A549 treated with dexamethasone at 1 μM for 4 hours (cell line): ENCODE measurements around the gene PLK5. TPM values are rescaled to one million over a fixed set of nuclear protein-coding genes. Genes with fewer than 3 reads are reported as not detected.

Source experiments
- total RNA-seq: library from RNA; stranded (reverse); fragments of 200-300 nt; extraction: Qiagen RNA extraction; gene quantifications from 5 replicates; pipeline ENCODE4 v1.2.3, GENCODE V29; 2022

PLK5 gene, protein sequence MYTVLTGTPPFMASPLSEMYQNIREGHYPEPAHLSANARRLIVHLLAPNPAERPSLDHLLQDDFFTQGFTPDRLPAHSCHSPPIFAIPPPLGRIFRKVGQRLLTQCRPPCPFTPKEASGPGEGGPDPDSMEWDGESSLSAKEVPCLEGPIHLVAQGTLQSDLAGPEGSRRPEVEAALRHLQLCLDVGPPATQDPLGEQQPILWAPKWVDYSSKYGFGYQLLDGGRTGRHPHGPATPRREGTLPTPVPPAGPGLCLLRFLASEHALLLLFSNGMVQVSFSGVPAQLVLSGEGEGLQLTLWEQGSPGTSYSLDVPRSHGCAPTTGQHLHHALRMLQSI
- not detected in 5 replicates for total RNA-seq

DNA sequence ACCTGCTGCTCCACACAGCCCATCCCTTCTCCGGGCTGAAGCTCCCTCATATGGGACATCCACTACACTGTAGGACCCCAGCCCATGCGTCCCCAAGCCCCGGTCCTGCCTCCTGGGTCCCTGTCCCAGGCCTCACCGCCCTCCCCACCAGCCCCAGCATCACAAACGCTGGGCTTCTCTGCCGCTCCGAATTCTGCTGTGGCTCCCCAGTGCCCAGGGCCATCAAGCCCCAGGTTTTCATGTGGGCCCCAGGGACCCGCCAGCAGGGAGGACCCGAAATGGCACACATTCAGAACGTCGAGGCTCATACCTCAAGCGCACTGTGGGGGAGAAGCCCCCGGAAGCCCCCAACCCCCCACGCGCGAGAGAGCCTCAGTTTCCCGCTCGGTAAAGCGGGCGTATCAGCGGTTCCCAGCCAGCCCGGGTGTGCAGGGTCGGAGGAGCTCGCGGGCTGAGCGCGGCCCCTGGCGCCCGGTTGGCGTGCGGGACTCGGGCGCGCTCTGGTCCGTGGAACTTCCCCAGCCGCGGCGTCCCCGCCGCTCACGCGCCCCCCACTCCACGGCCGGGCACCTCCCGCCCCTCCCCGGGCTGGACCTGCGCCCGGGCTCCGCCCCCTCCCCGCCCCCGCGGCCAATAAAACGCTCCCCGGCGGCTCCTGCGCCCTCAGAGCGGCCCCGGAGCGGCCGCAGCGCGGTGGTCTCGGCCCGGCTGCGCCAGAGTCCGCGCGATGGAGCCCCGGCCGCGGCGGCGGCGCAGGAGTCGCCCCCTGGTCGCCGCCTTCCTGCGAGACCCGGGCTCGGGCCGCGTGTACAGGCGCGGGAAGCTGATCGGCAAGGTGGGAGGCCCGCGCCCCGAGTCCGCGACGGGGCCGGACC is at the start of gene PLK5:
Gene PLK5 (plus strand): TSS at position 666 of the 875 bp plus-strand sequence. CDS start 2,920 bp downstream, outside the sequence.

DNA sequence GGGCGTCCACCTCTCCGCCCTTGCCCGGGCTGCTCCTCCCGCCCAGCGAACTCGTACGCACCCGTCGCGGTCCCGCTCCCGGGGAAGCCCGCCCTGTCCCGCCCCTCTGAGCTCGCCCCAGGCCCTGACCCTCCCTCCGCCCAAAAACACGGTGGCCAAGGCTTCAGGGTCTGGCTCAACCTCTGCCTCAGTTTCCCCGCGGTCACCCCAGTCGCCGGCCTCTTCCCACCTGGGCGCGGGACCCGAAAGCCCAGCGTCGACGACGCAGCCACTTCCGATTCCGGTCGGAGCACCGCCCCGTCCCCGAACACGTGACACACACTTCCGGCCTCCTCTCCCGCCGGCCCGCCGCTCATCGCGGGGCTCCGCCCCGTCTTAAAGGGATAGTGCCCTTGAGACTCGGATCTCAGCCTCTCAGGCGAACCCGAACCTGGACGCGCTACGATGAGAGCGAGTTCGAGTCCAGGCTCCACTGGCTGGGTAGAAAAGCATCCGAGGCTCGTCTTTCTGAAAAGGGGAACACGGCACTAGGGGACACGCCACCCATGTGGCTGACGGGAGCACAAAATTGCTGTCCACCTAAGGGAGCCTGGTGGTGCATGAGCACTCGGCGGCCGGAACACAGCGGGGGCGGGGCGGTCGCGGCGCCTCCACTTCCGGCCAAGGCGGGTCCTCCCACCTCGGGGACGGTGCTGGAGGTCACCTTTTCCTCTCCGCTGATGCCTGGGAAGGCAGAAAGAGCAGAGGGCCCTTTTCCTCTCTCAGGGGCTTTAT is 44.8 kb upstream of the PLK5 start, which contains the start of gene C19orf25:
Gene C19orf25 (minus strand): TSS at position 282 of the 774 bp plus-strand sequence. CDS start 312 bp downstream, outside the sequence.

DNA sequence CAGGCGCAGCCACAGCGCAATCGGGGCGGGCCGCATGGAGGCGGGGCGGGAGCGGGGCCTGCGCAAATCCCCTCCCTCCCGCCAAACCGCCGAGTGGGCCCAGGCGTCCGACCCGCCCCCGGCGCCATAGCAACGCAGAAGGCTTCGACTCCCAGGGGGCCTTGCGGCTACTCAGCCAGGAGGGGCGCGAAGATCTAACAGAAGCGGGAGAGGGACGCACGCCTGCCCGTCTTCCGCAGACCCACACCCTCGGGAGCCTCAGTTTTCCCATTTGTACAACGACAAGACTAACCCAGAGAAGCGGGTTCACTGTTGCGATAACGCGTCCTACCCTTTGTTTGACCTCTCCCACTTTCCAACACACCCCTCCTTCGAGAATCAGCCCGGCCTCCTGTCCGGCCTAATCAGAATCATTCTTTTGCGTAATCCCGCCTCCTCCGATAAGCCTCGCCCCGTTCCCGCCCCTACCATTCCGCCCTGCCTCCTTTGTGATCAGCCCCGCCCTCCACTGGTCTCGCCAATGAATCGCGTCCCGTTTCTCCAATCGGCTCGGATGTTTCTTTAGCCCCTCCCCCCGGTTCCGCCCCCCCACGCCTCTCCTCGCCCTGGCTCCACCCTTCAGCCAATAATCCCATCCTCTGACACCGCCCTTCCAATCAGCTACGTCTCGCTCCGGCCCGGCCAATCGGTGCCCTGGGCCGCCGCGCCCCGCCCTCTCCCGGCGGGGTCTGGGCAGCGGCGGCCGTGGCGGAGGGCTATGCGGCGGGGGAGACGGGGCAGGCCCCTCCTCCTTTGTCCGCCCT is 33.4 kb upstream of the PLK5 start, which contains the start of gene PCSK4:
Gene PCSK4 (minus strand): TSS at position 40 of the 803 bp plus-strand sequence. CDS start 4 bp downstream, at position 36.

DNA sequence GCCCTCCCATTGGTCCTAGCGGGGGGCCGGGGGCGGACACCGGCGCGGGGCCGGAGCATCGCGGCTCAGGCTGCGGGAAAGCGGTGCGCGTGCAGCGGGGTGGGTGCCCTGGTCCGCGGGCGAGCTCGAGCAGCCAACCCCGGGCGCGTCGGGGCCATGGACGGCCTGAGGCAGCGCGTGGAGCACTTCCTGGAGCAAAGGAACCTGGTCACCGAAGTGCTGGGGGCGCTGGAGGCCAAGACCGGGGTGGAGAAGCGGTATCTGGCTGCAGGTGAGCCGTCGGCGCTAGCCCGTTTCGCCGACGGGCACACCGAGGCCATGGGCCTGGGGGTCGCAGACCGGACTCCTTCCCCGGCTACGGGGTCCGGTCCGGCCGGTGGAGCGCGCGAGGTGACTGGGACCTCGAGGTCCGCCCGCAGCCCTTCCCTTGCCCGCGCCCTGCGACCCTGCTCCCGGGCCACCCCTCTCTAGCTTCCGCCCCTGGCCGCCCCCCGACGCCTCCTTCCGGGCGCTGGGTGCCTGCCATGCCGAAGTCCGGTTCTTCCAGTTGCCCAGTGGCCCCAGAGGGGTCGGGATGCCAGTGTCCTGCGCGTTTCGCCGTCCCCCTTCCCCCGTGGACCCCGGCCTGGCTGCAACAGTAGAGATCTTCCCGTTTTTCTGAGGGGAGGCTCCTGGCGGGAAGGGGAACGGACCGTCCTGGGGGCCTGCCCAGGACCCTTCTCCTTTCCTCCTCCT is 32.6 kb upstream of the PLK5 start, which contains the start of gene REEP6:
Gene REEP6 (plus strand): TSS at position 68 of the 735 bp plus-strand sequence. CDS start 89 bp downstream, at position 157.

DNA sequence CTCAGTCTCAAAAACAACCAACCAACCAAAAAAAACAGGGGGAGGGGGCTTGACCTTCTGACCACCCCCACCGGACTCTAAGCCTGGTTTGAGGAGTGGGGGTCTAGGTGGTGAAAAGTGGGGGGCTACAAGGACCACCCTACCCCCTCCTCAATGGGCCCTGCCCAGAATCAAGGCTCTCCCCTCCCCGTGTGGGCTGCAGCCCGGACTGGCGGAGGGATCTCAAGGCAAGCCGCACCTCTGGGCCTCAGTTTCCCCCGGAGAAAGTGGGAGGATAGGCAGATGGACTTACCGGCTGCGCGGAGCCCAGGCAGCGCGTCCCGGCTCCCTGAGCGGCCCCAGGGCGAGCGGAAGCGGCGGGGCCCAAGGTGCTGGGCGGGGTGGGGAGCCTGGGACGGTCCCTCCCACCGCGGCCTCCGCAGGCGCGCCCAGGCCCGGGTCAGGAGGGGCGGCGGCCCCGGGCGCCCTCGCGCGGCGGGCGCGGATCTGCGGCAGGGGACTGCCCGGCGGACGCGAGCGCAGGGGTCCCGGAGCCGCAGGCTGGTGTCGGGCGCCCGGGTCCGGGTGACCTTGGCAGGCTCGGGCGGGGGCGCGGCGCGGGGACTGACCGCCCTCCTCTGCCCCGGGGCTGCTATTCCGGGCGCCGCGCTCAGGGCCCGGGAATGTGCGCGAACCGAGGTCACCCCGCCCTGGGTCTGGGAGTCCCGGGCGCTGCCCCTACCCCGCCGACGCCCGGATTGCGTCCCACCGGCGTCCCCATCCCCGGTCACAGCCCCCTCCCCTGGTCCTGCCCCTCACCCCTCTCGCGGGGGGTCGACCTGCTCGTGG is 11.0 kb upstream of the PLK5 start, which contains the start of gene ADAMTSL5:
Gene ADAMTSL5 (minus strand): TSS at position 349 of the 828 bp plus-strand sequence. CDS start 2,076 bp downstream, outside the sequence.

DNA sequence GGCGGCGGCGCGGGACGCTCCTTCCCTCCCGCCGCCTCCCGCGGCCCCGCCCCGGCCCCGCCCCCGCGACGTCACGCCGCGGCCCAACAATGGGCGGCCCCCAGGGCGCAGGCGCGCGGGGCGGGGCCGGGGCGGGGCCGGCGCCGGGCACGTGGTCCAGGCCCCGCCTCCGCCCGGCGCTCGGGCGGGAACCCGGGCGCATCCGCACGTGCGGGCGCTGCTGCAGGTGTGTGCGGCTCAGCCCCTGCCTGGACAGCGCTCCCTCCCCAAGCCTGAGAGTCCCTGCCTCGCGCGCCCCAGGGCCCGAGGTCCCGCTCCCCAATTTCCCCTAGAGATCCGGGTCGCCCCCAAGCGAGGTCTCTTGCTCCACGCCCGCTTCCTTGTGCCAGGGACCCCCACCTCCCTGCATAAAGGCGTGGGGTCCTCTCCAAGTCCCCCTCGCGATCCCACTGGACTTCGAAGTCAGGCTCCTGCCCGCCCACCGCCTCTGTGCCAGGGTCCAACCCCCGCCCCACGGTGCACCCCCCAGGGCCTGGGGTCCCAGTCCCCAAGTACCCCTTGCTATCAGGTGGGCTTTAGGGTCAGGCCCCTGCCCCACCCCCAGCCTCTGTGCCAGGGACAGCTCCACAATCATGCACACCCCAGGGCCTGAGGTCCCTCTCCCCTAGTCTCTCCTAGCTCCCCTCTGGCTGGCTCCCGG is 44.6 kb downstream of the PLK5 start, which contains the start of gene MEX3D:
Gene MEX3D (minus strand): TSS at position 6 of the 700 bp plus-strand sequence. CDS start 267 bp downstream, outside the sequence.

Other genes starting within 250 kb of the PLK5 start
- gene FAM174C, start 248.5 kb upstream of the PLK5 start, total RNA-seq = 46.5 to 92.2 TPM (median 76.5 TPM) in 5 replicates
- gene EFNA2, start 238.2 kb upstream of the PLK5 start, total RNA-seq = 0.88 to 2.2 TPM (median 2.1 TPM) in 5 replicates
- gene NDUFS7, start 140.2 kb upstream of the PLK5 start, total RNA-seq = 65.2 to 75.4 TPM (median 72.9 TPM) in 5 replicates
- 25.9 to 45.1 TPM (median 41.6 TPM) in 5 replicates for gene GAMT, start 122.5 kb upstream of the PLK5 start, total RNA-seq
- 79.5 to 119 TPM (median 110 TPM) in 5 replicates for gene DAZAP1, start 116.5 kb upstream of the PLK5 start, total RNA-seq
- 1,548 to 1,857 TPM (median 1,670 TPM) in 5 replicates for gene RPS15, start 85.7 kb upstream of the PLK5 start, total RNA-seq
- 0.87 to 1.9 TPM (median 1.6 TPM) in 5 replicates for gene APC2, start 74.0 kb upstream of the PLK5 start, total RNA-seq
- 8.7 to 17.7 TPM (median 16.1 TPM) in 5 replicates for gene C19orf25, start 44.9 kb upstream of the PLK5 start, total RNA-seq
- 0.38 to 1.2 TPM (median 0.78 TPM) in 5 replicates for gene PCSK4, start 33.7 kb upstream of the PLK5 start, total RNA-seq
- 4.1 to 6.0 TPM (median 5.6 TPM) in 5 replicates for gene REEP6, start 32.9 kb upstream of the PLK5 start, total RNA-seq
- gene ADAMTSL5, start 11.1 kb upstream of the PLK5 start, total RNA-seq = 2.4 to 4.9 TPM (median 3.0 TPM) in 5 replicates
- 6.6 to 13.6 TPM (median 9.9 TPM) in 5 replicates for gene MEX3D, start 44.2 kb downstream of the PLK5 start, total RNA-seq
- 28.2 to 52.9 TPM (median 48.4 TPM) in 5 replicates for gene MBD3, start 68.8 kb downstream of the PLK5 start, total RNA-seq
- gene UQCR11, start 81.4 kb downstream of the PLK5 start, total RNA-seq = 110 to 133 TPM (median 114 TPM) in 5 replicates
- 49.9 to 74.5 TPM (median 66.2 TPM) in 5 replicates for gene TCF3, start 128.5 kb downstream of the PLK5 start, total RNA-seq
- 0.01 TPM in 2 of 5 replicates, not detected in the others for gene ONECUT3, start 229.4 kb downstream of the PLK5 start, total RNA-seq